Measurements from ENCODE around the gene WSCD1.

DNA sequence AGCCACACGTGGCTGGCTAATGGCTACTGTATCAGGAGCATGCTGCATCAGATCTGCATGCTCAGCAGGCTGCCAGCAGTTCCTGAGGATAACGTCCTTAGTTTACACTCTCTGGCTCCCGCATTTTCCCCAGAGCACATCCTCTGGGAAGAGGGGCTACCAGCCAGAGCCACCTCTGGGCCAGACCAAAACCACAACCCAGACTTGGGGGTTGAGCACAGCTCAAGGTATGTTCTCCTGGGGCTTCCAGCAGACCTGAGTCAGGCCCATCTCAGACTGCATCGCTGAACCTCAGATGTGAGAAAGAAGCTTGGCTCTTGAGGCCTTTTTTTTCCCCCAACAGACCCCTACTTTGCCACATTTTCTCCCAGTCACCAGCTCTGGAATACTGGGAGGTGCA lies 23.7 kb upstream of the WSCD1 start:
- no peak for TF ChIP-seq SP1 (IDR thresholded peaks at IDR 0.05)
- no peak for TF ChIP-seq FOXA1 (IDR thresholded peaks at IDR 0.05)
- TF ChIP-seq NFRKB (IDR thresholded peaks at IDR 0.05), result no peak
- no peak for TF ChIP-seq ZNF384 (IDR thresholded peaks at IDR 0.05)
